Smooth muscle cell (in vitro differentiated cells): ENCODE results near the gene ABCA4. TPM values are rescaled to one million over a fixed set of nuclear protein-coding genes. Genes with fewer than 3 reads are reported as not detected.
A peak's percentile ranks its signal among the peaks of the same experiment; 100 is the strongest.

Experiments
- DNase-seq: peaks from one replicate; lab custom pipeline; 2025; ENCODE audit not compliant: unreplicated experiment; lab: John Stamatoyannopoulos, UW
- H2AFZ ChIP-seq: fragments of 200-600 bp; sonication (generic); 2 replicates; pipeline ENCODE4 v1.6.0; 2016; ENCODE audit warnings: antibody characterized with exemption, low read depth, mild to moderate bottlenecking
- H3F3A ChIP-seq: fragments of 200-600 bp; sonication (generic); 2 replicates; pipeline ENCODE4 v1.6.0; 2017; ENCODE audit warnings: antibody characterized with exemption, low read depth
- H3K27ac ChIP-seq: fragments of 200-600 bp; sonication (generic); 2 replicates; pipeline ENCODE4 v1.5.1; 2016; ENCODE audit warnings: low read depth, mild to moderate bottlenecking
- H3K27me3 ChIP-seq: fragments of 200-600 bp; sonication (generic); 2 replicates; pipeline ENCODE4 v1.6.1; 2016; ENCODE audit warnings: low read depth, mild to moderate bottlenecking
- H3K36me3 ChIP-seq: fragments of 200-600 bp; sonication (generic); 2 replicates; pipeline ENCODE4 v1.5.1; 2016; ENCODE audit warnings: low read depth
- H3K4me1 ChIP-seq: fragments of 200-600 bp; sonication (generic); 2 replicates; pipeline ENCODE4 v1.5.1; 2016; ENCODE audit warnings: low read depth
- H3K4me2 ChIP-seq: fragments of 200-600 bp; sonication (generic); 2 replicates; pipeline ENCODE4 v1.6.0; 2016; ENCODE audit warnings: mild to moderate bottlenecking
- H3K4me3 ChIP-seq: fragments of 200-600 bp; sonication (generic); 2 replicates; pipeline ENCODE4 v1.5.1; 2016; ENCODE audit warnings: mild to moderate bottlenecking
- H3K79me2 ChIP-seq: fragments of 200-600 bp; sonication (generic); 2 replicates; pipeline ENCODE4 v1.6.0; 2016; ENCODE audit warnings: low read depth, mild to moderate bottlenecking
- H3K9ac ChIP-seq: fragments of 200-600 bp; sonication (generic); 2 replicates; pipeline ENCODE4 v1.6.0; 2016; ENCODE audit warnings: low read depth
- H3K9me3 ChIP-seq: fragments of 200-600 bp; sonication (generic); replicated peaks from 2 replicates; pipeline ENCODE4 v1.5.1; 2016; ENCODE audit warnings: low read depth
- H4K20me1 ChIP-seq: fragments of 200-600 bp; sonication (generic); 2 replicates; pipeline ENCODE4 v1.6.0; 2016; ENCODE audit warnings: low read depth
- CTCF ChIP-seq: fragments of 200-600 bp; sonication (generic); IDR thresholded peaks from 2 replicates; pipeline ENCODE4 v1.5.1; 2017; ENCODE audit warnings: borderline replicate concordance, mild to moderate bottlenecking, antibody characterized with exemption; ENCODE audit not compliant: insufficient read depth, poor library complexity, severe bottlenecking
- WGBS: methylation state at CpG from one replicate; pipeline ENCODE4 v1.1.7; 2016; ENCODE audit warnings: low lambda C conversion rate; 5-methylcytosine and 5-hydroxymethylcytosine counted together
- polyA plus RNA-seq: library from polyadenylated mRNA; unstranded; fragments of >200 nt; fragmentation: Nextera tagmentation; extraction: Ambion mirVana; gene quantifications from 2 replicates; pipeline ENCODE4 v1.2.1, GENCODE V29; 2016
- total RNA-seq: library from RNA; depleted of rRNA; stranded (reverse); fragments of >200 nt; gene quantifications from 2 replicates; pipeline ENCODE4 v1.2.3, GENCODE V29; 2014

The ABCA4 gene
- total and polyA plus RNA-seq, 2 experiments from 2014 or later = 0.46 to 0.99 TPM

DNA sequence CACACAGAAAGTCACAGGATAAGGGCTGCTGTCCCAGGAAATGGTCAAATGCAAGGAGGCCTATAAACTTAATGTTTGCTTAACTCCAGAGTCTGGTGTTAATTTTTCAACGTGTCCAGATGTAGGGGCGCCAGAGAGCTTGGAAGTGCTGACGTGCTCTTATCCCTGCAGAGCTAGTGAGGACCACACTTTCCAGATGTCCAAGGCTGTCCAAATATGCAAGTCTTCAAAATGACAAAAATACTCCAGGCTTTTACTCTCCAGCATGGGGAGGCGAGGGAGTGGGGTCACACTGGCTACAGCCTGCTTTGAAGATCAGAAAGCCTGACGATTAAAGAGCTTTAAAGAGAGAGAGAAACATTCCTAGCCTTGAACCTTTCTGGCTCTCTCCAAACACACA, 57.6 kb downstream of the ABCA4 start:
- no peak for DNase-seq
- Histone ChIP-seq H4K20me1 (no peaks in the 10 kb centered on the region), H3K4me2 (peak overlapping the region; percentile 12), H3K27me3 (no peaks in the 10 kb centered on the region), H3K36me3 (no peaks in the 10 kb centered on the region), H2AFZ (no peak overlapping the region), H3K79me2 (no peaks in the 10 kb centered on the region), H3K9ac (no peak overlapping the region), H3K4me1 (peaks cover 13% of the 10 kb centered on the region), H3K4me3 (no peak overlapping the region), H3K9me3 (no peaks in the 10 kb centered on the region), H3K27ac (peak overlapping the region; percentile 48), H3F3A (peaks cover 19% of the 10 kb centered on the region)
- peak; percentile 43 for TF ChIP-seq CTCF
- 5% methylated on average over 5 of the region's 5 CpGs for WGBS

- peak; percentile 71 for TF ChIP-seq CTCF
- H3K27me3 ChIP-seq = no peaks in the 10 kb centered on the region
- no peak for DNase-seq
- H3K9me3 ChIP-seq = no peaks in the 10 kb centered on the region
- H3K79me2 ChIP-seq = no peaks in the 10 kb centered on the region
- peaks cover 19% of the 10 kb centered on the region for H3F3A ChIP-seq
- no peaks in the 10 kb centered on the region for H4K20me1 ChIP-seq
- H3K4me1 ChIP-seq = peaks cover 3% of the 10 kb centered on the region
- peak overlapping the region; percentile 51 for H3K4me2 ChIP-seq
- peak overlapping the region; percentile 32 for H2AFZ ChIP-seq
- 23% methylated on average over 5 of the region's 5 CpGs for WGBS
- H3K9ac ChIP-seq = no peak overlapping the region
- peak overlapping the region; percentile 27 for H3K27ac ChIP-seq
- no peaks in the 10 kb centered on the region for H3K36me3 ChIP-seq
- H3K4me3 ChIP-seq = no peak overlapping the region
Observed at GRCh38 chr1:94061513-94062443, 59.2 kb downstream of the ABCA4 start.

- Histone ChIP-seq H3K27ac (no peak overlapping the region), H4K20me1 (no peaks in the 10 kb centered on the region), H3K79me2 (no peaks in the 10 kb centered on the region), H3K27me3 (no peaks in the 10 kb centered on the region), H3K4me1 (peaks cover 5% of the 10 kb centered on the region), H3K9me3 (no peaks in the 10 kb centered on the region), H3K4me2 (no peak overlapping the region), H3K36me3 (no peaks in the 10 kb centered on the region), H3K4me3 (no peak overlapping the region), H2AFZ (no peak overlapping the region), H3K9ac (no peak overlapping the region), H3F3A (peaks cover 19% of the 10 kb centered on the region)
- no peak for DNase-seq
- 61% methylated on average over 2 of the region's 2 CpGs for WGBS
- no peak for TF ChIP-seq CTCF
Observed at GRCh38 chr1:94060720-94061119, 60.2 kb downstream of the ABCA4 start.

- Histone ChIP-seq H3K4me2 (no peak overlapping the region), H3K27ac (no peak overlapping the region), H2AFZ (no peak overlapping the region), H3K79me2 (no peaks in the 10 kb centered on the region), H3K9me3 (no peaks in the 10 kb centered on the region), H3K9ac (no peak overlapping the region), H4K20me1 (no peaks in the 10 kb centered on the region), H3K4me3 (no peak overlapping the region), H3K4me1 (peaks cover 7% of the 10 kb centered on the region), H3K27me3 (no peaks in the 10 kb centered on the region), H3F3A (peaks cover 14% of the 10 kb centered on the region), H3K36me3 (no peaks in the 10 kb centered on the region)
- DNase-seq = no peak
- WGBS = 74% methylated on average over 3 of the region's 3 CpGs
- no peak for TF ChIP-seq CTCF
Observed at GRCh38 chr1:94058766-94059165, 62.2 kb downstream of the ABCA4 start.
